A549 treated with AZD2906 at 1 μM for 4 hours (cell line): ENCODE data around the gene FAT1. TPM values are rescaled to one million over a fixed set of nuclear protein-coding genes. Genes with fewer than 3 reads are reported as not detected.

Source experiments
- total RNA-seq: library from RNA; stranded (reverse); fragments of 200-300 nt; extraction: Qiagen RNA extraction; gene quantifications from 5 replicates; pipeline ENCODE4 v1.2.3, GENCODE V29; 2022

The FAT1 gene, protein sequence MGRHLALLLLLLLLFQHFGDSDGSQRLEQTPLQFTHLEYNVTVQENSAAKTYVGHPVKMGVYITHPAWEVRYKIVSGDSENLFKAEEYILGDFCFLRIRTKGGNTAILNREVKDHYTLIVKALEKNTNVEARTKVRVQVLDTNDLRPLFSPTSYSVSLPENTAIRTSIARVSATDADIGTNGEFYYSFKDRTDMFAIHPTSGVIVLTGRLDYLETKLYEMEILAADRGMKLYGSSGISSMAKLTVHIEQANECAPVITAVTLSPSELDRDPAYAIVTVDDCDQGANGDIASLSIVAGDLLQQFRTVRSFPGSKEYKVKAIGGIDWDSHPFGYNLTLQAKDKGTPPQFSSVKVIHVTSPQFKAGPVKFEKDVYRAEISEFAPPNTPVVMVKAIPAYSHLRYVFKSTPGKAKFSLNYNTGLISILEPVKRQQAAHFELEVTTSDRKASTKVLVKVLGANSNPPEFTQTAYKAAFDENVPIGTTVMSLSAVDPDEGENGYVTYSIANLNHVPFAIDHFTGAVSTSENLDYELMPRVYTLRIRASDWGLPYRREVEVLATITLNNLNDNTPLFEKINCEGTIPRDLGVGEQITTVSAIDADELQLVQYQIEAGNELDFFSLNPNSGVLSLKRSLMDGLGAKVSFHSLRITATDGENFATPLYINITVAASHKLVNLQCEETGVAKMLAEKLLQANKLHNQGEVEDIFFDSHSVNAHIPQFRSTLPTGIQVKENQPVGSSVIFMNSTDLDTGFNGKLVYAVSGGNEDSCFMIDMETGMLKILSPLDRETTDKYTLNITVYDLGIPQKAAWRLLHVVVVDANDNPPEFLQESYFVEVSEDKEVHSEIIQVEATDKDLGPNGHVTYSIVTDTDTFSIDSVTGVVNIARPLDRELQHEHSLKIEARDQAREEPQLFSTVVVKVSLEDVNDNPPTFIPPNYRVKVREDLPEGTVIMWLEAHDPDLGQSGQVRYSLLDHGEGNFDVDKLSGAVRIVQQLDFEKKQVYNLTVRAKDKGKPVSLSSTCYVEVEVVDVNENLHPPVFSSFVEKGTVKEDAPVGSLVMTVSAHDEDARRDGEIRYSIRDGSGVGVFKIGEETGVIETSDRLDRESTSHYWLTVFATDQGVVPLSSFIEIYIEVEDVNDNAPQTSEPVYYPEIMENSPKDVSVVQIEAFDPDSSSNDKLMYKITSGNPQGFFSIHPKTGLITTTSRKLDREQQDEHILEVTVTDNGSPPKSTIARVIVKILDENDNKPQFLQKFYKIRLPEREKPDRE (N-terminal part only)
- 125 to 210 TPM (median 142 TPM) in 5 replicates for total RNA-seq

DNA sequence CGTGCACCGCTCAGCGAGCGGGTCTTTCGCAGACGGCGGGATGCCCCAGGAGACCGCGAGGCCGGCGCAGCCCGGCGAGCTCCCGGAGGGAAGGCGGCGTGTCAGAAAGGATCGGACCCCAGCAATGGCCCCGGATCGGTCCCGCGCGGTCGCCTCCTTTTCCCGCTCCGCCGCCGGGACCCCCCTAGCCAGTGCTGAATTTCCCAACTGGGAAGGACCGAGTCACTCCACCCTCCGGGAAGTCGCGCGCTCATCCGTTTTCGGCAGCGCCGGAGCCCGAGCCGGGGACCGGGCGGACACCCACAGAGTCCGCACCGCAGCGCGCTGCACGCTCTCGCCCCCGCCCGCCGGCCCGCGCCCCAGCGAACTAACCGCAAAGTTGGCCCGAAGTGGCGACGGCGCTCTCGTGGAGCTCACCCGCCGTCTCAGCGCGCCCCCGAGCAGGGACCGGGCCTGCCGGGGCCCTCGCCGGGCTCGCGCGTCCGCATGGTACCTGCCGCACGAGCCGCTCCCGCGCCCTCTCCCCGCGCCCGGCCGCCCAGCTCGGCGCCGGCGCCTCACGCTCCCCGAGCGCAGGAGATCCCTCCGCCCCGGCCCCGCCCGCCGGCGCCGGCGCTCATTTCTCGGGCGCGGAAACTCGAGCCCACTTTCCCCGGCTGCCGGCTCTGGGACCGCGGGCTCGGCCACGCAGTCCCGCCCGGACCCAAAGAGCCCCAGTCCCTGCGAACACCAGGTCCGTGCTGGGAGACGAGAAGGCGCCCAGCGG is at the start of gene FAT1:
Gene FAT1 (minus strand): TSS at position 565 of the 766 bp plus-strand sequence. CDS start 14,029 bp downstream, outside the sequence.

DNA sequence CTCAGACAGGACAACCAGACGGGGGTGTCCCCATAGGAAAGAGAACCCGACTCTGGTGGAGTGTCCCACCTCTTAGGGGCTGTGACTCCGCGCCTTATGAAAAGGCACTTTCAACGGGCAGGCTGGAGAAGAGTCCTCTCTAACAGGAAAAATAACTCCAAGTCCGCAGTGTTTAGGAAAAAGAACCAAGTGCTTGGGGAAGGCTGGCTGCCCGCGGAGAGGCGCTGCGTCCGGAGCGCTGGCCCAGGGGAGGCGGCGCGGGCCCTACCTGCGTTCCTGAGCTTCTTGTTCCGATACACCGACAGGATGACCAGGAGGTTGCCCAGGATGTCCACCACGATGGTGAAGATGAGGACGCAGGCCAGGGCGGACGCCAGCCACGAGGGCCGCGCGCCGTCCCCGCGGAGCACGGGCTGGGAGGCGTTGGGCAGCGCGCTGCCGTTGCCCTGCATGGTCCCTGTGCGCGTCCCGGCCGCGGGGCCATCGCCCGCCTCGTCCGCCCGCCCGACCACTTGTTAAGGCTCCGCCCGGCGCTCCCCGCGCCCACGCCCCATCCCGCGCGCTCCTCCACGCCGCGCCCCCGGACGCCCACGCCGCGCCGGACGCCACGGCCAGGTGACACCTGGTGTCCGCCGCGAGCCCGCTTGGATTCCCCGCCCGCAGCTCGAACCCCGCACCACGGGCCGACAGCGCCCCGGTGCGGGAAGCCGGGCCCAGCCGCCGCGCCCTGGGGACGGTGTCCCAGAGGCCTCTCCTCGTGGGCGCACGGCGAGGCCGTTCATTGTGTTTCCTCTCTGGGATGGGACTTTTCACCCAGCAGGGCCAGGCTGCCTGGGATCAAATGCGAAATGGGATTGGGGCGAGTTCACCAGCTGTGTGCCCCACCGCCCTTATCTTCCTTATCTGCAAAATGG is 168.5 kb downstream of the FAT1 start, which contains the start of gene MTNR1A:
Gene MTNR1A (minus strand): TSS at position 654 of the 914 bp plus-strand sequence. CDS start 202 bp downstream, at position 452.

Other genes starting within 250 kb of the FAT1 start
- 0.50 to 0.93 TPM (median 0.69 TPM) in 5 replicates for gene MTNR1A, start 168.3 kb downstream of the FAT1 start, total RNA-seq